Ecto neural progenitor cell (in vitro differentiated cells): ENCODE measurements around the gene KCNJ11.

Experiments
- DNase-seq: peaks from one replicate; pipeline ENCODE4 v3.0.0-alpha.2; 2018; ENCODE audit warnings: low spot score

KCNJ11 gene

DNA sequence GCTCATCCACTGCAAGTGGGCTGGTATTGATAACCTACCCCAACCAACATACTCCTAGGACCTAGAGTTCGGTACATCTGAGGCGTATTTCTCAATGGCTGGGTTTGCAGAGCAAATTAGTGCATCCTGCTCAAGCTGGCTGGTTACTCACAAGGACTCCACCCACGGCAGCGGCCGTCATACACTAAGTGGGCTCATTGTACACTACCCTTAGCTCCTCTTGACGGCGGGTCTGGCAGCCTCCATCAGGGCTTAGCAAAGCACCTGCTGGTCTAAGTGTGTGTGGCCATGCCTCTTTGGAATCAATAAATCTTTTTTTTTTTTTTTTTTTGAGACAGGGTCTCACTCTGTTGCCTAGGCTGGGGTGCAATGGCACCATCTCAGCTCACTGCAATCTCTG lies 20.2 kb upstream of the KCNJ11 start:
- no peak for DNase-seq

DNA sequence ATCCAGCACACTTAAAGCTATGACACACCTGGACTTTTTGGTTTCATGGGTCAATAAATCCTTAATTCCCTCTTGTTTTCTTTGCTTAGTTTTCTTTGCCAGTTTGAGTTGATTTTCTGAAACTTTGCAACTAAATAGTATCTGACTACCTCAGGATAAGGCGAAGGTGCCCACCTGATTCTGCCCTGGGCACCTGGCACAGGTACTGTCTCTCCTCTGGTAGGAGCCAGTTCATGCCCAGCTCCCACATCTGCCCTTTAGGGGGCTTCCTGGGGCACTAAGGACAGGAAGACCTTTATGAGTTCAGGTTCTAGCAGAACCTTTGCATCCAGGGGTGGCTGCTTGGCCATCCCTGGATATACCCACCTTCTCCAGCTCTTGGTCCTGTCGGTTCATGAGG lies 19.6 kb upstream of the KCNJ11 start:
- no peak for DNase-seq

DNA sequence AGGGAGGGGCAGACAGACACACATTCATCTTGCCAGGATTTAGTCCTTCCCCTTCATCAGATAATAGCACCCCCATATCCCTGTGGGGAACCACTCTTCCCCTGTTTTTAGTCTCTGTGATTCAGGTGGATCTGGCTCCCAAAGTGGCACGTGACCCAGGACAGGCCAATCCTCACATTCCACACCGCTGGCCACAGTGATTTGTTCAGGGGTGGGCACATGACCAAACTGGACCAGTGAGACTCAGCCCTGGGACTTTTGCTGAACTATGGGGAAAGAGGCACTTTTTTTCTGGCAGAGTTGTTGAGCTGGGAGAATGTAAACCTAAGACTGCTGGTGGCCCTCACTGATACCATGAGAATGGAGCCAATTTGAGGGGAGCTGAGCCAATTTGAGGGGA lies 19.1 kb upstream of the KCNJ11 start:
- DNase-seq, result no peak

DNA sequence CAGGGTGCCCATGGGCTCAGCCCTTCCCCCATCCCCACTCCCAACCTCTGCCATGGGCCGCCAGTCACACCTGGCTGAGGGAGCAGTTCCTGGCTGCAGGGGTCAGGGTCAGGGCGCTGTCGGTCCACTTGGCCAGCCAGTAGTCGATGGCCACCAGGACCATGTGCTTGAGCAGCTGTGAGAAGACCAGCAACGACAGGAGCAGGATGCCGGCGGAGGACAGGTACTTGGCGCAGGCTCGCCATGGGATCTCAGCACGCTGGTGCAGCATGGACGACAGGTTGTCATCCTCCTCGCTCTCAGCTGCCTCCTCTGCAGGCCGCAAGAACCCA lies 18.3 kb upstream of the KCNJ11 start:
- DNase-seq, result no peak

DNA sequence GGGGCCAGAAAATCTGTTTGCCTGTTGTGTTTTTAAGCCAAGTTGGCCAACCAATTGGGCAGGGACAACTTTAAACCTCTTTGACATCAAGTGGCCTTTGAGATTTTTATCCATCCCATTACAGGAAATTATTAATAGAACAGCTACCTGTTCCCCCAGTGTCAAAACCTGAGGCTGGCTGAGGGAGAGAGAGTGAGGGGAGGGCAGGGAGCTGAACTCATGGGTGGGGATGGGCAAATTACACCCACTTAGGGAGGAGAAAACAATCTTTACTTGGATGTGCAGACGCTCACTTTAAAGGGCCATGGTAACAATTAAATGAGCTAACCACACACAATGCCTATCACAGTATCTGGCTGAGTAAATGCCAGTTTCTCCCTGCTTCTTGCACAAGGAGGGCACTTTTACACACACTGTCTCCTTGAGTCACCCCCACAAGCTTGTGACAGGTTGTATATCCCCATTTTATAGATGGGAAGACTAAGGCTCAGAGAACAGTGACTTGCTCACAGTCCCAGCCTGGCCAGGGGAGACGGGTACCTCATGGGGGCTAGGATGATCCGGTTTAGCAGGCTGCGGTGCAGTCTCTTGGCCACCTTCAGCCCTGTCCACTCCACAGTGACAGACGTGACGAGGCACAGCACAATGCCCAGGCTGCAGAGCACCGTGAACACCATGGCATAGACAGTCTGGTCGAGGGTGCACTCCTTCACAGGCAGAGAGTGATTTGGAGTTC lies 17.8 kb upstream of the KCNJ11 start:
- no peak for DNase-seq

DNA sequence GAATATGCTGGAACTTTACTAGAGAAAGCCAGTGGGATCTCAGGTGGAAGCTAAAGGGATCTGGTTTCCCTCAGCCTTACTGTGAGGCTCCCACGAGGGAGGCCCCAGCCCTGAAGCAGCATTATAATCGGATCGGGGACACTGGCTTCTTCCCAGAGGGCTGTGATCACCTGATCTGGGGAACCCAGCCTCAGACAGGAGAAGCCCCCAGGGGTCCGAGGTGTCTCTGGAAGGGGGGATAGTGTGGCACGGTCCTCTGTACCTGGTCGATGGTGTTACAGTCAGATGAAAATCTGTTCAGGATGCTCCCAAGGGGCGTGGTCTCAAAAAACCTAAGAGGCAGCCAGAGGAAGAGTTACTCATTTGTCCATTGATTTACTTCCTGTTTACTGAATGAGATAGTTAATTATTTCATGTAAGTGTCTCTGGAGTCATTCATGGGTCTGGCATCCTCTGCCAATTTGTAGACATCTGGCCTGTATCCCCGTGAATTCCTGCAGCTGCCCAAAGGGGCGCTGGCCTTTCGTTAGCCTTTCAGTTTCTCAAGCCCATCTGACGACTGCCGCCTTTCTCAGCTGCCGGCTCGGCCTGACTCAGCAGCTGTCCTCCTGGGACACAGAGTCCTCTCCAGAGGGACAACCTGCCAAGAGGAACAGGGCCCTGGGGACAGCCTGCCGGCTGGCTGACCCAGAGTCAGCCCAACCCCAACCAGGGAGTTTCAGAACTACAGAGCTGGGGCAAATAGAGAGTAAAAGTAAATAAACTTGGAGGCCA lies 17.0 kb upstream of the KCNJ11 start:
- peak; percentile 72 for DNase-seq

DNA sequence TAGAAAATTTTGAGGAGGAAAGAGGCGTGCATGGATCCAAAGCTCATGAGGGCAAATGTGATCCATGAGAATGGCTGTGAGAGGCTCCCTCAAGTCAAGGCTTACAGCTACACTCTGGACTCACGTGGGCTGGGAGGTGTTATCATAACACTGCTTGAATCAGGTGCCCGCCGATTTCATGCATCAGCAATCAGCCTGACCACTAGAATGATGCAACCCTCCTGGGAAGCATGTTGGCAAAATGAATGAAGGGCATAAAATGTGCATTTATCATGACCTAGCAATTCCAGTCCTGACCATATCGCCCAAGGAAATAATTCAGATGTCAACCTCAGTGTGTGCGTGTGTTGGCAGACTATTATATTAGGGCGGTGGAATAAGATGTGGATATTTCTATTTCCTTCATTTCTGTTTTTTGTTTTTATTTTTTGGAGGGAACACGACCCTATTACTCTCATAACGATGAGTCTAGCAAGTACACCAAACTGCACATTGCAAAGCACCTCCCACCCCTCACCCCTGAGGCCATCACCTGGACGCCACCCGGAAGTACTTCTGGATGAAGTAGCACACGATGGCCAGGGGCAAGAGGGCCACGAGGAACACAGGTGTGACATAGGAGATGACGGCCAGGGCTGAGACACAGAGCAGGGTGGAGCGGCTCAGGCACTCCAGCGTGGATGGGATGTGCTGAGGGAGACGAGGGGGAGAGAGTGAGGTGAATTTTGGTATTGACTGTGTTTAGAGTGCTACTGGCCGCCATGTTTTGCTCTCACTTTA lies 15.7 kb upstream of the KCNJ11 start:
- DNase-seq, result no peak

DNA sequence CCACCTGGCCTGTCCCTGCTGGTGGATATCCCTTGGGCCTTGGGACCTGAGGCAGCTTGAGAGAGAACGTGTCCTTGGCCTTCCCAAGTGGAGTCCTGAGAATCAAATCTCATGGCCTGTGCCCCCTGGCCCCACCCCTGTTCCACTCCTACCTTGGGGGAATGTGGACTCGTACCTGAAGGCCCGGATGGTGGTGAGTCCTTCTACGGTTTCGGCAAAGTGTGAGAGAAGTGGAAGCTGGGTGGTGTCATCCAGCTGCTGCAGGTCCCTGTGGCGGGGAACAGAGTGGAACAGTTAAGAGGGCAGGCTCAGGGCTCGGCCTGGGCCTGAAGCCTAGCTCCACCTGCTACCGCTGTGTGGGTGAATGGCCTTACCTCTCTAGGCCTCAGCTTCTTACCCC lies 14.0 kb upstream of the KCNJ11 start:
- DNase-seq, result no peak

DNA sequence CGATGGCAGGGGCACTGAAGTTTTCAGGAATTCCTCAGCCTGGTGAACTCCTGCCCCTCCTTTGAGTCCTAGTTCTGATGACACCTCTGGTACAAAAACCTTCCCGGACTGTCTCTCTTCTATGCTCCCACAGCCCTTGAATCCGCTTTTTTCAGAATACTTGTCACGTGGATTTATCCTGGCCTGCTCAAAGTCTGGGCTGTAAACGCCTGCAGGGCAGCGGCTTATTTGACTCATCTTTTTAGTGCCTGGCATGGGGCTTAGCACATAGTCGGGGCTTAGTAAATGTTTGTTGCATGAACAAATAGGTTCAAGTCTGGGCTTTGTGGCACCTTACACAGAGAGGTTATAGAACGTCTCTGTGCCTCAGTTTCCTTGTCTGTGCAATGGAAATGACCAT lies 13.4 kb upstream of the KCNJ11 start:
- no peak for DNase-seq

DNA sequence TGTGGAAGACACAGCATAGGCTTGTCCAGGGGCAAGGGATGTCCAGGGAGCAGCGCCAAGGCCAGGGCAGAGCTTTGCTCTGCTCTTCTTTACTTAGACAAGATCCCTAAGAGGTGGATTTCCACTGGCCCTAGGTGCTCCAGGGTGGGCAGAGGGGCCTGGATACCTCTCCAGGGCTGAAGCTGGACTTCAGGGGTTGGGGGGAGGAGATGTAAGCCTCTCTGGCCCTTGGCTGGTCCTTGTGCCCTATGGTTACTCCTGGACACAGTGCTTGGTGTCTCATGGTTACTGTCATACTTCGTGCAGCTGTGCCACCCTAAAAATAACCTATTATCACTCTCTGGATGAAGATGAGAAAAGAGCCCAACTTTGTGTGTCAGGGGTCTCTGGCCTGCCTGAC lies 12.9 kb upstream of the KCNJ11 start:
- DNase-seq, result no peak

DNA sequence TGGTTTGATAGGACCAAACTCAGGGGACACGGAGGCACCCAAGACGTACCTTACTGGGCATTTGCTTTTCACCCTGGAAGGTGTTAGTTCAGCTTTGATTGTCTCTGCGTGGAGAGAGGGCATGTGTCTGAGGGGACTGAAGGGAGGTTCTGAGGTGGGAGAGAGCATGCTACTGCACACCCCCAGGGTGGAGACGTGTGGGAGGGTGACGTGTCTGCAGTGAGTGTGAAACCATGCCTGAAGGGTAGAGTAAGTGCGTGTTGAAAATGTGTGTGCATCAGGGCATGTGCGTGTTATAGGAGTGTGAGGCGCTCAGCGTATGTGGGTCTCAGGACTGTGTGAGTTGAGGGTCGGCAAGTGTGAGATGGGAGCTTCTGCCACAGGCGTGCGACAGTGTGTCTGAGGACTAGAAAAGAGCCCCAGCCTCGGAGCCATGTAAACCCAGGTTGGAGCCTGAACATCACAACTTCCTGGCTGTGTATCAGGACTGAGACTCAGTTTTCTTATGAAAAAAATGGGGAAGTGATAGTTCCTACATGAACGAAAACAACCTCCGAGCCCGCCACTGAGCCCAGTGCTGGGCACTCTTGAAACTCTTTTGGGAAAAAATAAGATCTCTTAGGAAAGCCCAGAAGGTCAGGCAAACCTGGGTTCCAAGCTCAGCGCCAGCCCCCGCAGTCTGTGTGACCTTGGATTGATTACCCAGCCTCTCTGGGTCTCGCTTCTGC lies 11.8 kb upstream of the KCNJ11 start:
- DNase-seq, result no peak

DNA sequence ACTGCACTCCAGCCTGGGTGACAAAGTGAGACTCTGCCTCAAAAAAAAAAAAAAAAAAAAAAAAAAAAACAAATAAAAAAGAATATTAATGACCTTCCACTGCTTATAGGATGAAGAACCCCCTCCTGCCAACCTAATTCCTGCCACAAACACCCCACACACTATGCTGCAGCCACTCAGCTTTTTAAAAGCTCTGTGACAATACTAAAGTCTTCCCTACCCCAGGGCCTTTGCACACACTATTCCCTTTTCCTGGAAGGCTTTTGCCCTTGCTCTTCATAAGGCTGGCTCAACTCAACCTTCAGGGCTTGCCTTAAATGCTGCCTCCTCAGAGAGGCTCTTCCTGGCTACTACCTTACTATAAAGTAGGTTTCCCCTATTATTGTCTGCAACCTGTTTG lies 10.8 kb upstream of the KCNJ11 start:
- no peak for DNase-seq

DNA sequence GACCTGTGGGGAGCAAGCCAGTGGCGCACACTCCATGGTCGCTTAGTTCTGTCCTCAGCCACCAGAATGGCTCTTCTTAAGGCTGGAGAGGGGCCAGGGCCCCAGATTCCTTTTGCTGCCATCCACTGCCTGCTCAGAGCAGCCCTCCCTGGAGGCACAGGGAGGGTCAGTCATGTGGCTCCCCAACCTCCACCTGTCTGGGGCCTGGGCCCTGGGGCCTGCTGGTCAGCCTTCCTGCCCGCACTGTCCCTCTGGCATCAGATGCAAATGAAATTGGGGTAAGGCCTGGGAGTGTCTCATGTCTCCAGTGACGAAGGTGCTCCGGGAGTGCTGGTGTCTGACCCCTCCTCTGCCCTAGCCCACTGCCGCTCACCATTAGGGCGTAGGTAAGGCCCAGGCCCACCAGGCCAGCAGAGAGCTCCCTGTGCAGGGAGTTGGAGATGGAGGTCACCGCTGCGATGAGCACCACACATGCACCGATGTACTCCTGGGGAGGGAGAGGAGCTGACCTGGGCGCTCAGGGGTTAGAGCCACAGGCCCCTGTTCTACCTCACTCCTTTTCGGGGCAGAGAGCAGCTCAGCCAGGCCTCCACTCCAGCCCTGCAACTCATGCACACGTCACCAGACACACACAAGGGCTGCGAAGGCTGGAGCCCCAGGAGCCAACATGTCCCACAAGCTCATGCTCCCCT lies 9.0 kb upstream of the KCNJ11 start:
- DNase-seq, result no peak

DNA sequence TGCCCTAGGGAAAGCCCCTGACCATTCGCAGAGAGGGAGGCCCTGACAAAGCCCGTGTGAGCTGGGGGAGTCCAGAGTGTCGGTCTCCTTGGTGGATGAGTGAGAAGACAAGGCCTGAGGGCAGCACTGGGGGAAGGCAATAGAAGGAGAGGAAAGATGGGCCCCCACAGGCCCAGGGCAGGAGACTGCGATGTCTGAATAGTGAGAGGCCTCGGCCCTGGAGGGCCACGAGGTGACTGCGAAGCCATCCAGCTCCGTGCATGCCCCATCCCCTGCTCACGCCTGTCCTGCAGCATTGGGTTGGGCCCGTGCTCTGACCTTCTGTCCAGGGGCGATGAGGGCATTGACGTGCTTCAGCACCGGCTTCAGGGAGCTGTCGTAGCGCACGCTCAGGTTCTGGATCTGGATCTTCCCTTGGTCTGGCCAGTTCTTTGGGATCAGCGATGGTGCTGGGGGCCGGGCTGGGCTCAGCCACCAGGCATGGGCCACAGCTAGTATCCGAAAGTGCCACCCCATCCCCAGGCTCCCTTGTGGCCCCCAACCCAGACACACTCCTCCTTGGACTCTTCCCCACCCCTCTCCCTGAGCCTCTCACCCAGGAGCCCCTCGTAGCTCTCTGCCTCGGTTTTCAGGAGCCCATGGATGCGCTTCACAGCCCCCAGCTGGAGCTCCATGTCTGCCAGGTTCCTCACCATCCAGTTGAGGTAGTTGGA lies 8.3 kb upstream of the KCNJ11 start:
- no peak for DNase-seq

DNA sequence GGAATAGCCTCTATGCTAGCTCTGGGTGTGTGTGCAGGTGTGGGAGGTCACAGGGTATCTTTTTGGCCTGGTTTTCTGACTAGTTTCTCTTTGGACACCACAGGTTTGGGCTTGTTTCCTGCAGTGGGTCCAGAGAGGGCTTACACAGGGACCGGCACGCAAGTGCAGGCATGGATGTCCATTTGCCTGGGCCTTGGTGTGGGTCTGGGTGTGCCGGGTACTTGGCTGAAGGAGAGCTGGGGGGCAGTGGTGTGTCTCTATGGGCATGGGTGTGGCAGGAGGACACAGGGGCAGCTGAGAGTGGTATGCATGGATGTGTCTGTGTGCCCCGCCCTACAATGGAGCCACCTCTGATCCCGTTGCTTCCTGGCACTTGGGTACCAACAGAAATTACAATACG lies 7.5 kb upstream of the KCNJ11 start:
- DNase-seq, result no peak

DNA sequence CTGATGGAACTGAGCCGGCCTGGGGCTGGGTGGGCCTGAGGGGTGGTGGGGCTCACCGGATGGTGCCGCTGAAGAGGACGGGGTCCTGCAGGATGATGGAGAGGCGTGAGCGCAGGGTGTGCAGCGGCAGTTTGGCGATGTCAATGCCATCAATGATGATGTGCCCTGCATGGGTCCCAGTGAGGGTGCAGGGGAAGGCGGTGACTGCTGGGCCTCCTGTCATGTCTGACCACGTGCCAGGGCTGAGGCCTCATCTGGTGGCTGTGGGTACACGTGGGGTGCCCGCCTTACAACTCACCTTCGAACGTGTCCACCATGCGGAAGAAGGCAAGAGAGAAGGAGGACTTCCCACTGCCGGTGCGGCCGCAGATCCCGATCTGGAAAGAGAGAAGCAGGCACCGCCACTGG lies 7.1 kb upstream of the KCNJ11 start:
- DNase-seq, result no peak

DNA sequence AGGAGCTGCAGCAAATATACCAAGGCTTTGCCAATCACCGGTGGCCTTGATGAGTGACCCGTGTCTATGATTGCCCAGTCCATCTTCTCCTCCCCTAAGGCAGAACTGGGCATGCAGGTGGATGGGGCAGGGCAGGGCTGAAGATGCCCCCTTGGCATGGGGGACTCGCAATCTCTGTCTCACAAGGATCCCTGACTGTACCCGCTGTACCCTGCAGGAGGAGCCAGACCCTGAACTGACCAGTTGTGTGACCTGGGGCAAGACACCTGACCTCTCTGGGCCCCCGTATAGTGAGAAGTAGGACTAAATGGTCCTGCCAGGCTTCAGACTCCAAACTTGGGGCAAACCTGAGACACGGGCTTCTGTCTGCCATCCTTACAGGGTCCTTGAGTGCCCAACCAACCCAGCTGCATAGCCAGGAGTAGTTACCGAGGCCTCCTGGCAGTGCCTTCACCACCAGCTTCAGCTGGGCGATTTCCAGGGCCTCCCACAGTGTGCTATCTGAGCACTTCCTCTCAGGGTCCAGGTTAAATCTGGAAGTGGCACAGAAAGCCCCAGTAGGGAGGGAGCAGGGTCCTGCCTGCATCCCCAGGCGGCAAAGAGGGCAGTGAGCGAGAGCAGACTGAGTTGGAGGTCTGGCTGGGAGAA lies 6.4 kb upstream of the KCNJ11 start:
- DNase-seq, result no peak

DNA sequence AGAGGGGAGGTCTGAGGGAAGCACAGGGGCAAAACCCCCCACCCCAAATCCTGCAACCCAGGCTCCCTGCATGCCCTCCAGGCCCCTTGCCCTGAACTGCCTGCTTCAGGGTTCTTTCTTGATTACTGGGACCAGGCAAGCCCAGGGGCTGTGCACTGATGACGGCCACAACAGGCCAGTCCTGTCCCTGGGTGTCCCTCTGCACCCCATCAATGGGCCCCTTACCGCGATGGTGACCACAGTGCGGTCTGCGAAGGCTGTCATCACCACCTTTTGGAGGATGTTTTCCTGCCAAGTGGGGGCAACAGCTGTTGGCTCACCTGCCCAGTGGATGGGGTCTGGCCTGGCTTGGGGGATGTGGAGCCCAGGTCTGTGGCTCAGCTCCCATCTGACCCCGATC lies 5.0 kb upstream of the KCNJ11 start:
- DNase-seq, result no peak

DNA sequence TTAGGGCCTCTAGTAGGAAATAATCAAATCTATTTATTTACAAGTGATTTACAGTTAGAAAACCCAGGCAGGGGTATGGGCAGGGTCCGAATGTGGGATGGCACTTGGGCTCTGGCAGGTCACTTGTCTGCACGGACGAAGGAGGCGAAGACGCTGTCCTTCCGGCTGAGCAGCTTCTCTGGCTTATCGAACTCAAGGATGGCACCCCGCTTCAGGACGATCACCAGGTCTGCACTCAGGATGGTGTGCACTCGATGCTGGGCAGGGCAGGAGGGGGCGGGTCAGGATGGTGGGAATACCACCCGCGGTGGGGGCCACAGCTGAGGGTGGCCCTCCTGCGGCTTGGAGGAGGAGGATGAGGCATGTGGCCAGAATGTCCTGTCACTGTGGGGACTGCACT lies 4.4 kb upstream of the KCNJ11 start:
- DNase-seq, result no peak

DNA sequence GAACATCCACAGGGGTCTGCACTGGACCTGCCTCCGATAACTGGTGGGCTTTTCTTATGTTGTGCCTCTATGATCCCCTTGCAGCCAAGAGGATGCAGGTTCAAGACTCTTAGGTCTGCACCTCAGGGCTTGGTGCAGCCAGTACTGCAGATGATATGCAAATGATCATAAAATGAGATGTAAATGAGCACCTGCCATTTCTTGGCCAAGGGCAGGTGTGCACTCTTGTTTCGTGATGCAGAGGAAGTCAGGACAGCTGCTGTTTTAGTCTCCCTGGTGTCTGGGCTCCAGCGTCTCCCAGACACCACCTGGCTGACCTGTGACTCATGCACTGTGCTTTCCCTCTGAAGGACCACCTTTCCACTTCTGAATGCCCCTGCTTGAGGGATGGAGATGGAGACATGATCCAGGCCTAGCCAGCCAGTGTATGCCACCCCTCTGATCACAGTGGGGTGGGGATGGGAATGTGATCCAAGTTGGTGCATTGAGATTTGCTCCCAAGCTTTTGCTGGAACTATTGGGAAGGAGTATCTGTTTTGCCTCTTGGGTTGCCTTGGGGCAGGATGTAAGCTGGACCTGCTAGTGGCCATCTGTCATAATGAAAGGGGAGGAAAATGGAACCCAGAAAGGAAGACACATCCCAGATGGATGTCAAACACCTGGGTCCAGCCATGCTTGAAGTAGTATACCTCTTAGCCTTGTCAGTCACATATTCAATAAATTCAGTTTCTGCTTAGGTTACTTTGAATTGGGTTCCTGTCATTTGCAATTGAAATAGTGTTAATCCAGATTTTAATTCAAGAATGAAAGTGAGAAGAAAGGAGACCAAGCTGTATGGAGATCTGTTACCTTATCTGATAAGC lies 3.3 kb upstream of the KCNJ11 start:
- DNase-seq, result no peak
